HG02981 (cell line): Measurements from ENCODE around the gene SLC7A14.

ENCODE experiments used
- ATAC-seq: cut with Tn5 transposase; IDR thresholded peaks from one replicate; pipeline ENCODE4 v1.9.1; 2021; ENCODE audit warnings: mild to moderate bottlenecking, moderate library complexity; ENCODE audit not compliant: unreplicated experiment

Gene SLC7A14

GRCh38 chr3:170585937-170586310 is at the start of gene SLC7A14:
Gene SLC7A14 (minus strand): TSS chr3:170586075. CDS start chr3:170526936, 59,139 bp downstream.
- no peak for ATAC-seq

- ATAC-seq = no peak
Measured at GRCh38 chr3:170635385-170635735, 49.5 kb upstream of the SLC7A14 start.

GRCh38 chr3:170634663-170635384 is 48.9 kb upstream of the SLC7A14 start:
- ATAC-seq = peak; percentile 73

GRCh38 chr3:170633573-170633972 is 47.7 kb upstream of the SLC7A14 start:
- no peak for ATAC-seq

GRCh38 chr3:170632780-170633179 is 46.9 kb upstream of the SLC7A14 start:
- peak; percentile 77 for ATAC-seq

- ATAC-seq = no peak
Measured at GRCh38 chr3:170631755-170632488, 46.0 kb upstream of the SLC7A14 start.

- no peak for ATAC-seq
Measured at GRCh38 chr3:170623524-170623923, 37.6 kb upstream of the SLC7A14 start.

- ATAC-seq = no peak
Measured at GRCh38 chr3:170622369-170623159, 36.7 kb upstream of the SLC7A14 start.

- no peak for ATAC-seq
Measured at GRCh38 chr3:170621256-170621655, 35.4 kb upstream of the SLC7A14 start.

- ATAC-seq = no peak
Measured at GRCh38 chr3:170614214-170614966, 28.5 kb upstream of the SLC7A14 start.

GRCh38 chr3:170611751-170612150 is 25.9 kb upstream of the SLC7A14 start:
- no peak for ATAC-seq

GRCh38 chr3:170610321-170610884 is 24.5 kb upstream of the SLC7A14 start:
- ATAC-seq = no peak

- ATAC-seq = no peak
Measured at GRCh38 chr3:170608475-170608874, 22.6 kb upstream of the SLC7A14 start.

- ATAC-seq = no peak
Measured at GRCh38 chr3:170606675-170607074, 20.8 kb upstream of the SLC7A14 start.

- no peak for ATAC-seq
Measured at GRCh38 chr3:170605490-170605889, 19.6 kb upstream of the SLC7A14 start.

- ATAC-seq = no peak
Measured at GRCh38 chr3:170603770-170604510, 18.1 kb upstream of the SLC7A14 start.

GRCh38 chr3:170602556-170602955 is 16.7 kb upstream of the SLC7A14 start:
- no peak for ATAC-seq

- ATAC-seq = no peak
Measured at GRCh38 chr3:170600005-170600624, 14.2 kb upstream of the SLC7A14 start.

- ATAC-seq = no peak
Measured at GRCh38 chr3:170599091-170599490, 13.2 kb upstream of the SLC7A14 start.
